HG02938 (cell line): ENCODE results near the gene MAGI1.
"Not testable (repeated sequence)": the region's sequence is repeated elsewhere in the genome, so short reads cannot be mapped to it uniquely, and the experiment has no call there.

Experiments used
- ATAC-seq: cut with Tn5 transposase; IDR thresholded peaks from one replicate; pipeline ENCODE4 v1.9.1; 2021; ENCODE audit warnings: mild to moderate bottlenecking, moderate library complexity; ENCODE audit not compliant: unreplicated experiment

The MAGI1 gene

DNA sequence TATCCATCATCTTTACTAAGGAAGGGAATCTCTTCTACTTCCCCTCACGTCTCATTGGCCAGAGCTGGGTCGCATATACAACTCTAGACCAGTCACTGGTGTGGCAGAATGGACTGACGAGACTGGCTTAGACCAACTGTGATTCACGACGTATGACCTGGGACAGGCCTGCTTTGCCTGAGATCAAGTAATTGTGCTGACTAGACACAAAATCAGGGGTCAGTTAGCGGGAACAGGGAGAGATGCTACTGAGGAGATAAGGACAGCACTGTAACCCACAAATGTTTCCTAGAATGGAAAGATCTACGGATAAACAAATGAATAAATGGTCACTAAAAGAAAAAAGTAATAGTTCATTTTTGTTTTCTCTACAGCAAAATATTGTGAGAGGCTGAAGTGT is 308.3 kb downstream of the MAGI1 start:
- no peak for ATAC-seq

DNA sequence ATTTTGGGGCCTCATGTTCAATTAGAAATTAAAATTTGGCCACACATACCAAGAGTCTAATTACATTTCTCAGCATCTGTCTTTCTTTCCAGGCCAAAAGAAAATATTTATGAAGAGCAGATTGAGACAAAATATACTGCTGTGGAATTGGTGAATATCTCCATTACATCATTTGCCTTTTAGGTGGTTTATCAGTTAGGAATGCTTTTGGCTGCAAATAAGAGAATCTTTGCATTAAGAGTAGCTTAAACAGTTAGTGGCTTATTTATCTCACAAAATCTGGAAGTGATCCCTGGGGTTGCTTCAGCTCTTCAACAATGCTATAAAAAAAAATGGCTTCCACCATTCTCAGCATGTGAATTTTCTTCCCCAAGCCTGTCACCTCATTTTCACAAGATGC is 308.7 kb downstream of the MAGI1 start:
- ATAC-seq = no peak

DNA sequence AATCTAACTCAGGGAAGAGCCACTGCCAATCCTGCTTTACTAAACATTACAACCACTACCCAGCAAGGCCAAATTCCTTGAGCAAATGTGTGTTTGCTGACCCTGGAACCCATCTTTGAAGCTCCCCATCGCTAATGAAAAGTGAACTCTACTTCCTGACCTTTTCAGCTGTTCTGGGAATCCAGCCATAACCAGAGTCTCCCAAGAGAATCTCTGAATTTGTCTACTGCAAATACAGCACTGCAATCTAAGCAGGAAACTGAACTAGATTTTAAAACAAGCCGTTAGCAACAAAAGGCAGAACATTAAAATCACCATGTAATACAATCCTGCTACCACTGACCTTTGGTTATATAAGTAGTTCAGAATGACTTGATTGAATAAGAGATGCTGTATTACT is 309.2 kb downstream of the MAGI1 start:
- no peak for ATAC-seq

DNA sequence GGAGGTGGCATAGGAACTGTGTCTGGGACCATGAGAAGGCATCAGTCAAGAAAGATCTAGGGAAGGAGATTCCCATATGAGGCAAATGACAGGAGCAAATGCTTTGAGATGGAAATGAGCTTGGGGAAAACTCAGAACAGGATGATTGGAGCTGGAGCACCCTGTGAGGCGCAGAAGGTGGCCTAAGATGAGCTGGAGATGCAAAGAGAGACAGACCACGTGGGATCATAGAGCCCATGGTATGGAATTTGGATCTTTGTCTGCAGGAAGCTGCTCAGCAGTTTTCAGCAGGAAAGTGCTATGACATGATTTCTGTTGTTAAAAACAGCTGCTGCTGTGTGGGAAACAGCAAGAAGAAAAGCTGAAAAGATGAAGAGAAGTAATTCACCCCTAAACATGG is 310.6 kb downstream of the MAGI1 start:
- no peak for ATAC-seq

DNA sequence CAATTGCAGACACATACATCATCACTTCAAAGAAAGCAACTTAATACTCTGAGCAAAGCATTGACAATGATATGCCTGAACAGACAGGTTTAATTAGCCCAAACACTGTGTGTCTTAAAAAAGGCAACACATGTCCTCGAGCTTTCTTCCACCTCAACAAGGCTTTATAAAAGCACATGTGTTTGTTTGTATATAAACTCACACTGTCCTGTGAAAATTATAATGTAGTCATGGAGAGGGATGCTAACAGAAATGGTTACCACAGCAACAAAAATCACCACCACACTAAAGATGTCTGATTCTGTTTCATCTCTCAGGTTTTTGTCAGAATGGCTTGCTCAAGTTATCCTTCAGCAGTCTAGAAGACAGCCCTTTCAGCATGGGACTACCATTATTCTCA is 314.7 kb downstream of the MAGI1 start:
- ATAC-seq = no peak

DNA sequence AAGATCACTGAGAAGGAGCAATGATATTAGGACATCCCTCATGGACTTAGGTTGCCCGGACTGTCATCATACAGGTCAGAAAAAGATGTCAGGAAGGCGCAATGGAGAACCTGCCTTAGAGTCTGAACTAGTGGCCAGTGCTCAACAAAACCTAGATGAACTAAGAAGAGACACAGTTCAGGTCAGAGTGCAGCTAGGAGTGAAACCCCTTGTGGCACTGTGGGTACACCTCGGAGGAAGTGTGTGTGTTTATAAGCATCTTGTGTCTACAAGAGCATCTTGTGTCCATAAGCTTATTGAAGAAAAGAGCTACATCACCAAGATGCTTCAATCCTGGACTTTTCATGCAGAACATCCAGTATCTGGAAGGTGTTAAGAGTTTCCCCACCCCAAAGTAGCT is 315.7 kb downstream of the MAGI1 start:
- no peak for ATAC-seq

DNA sequence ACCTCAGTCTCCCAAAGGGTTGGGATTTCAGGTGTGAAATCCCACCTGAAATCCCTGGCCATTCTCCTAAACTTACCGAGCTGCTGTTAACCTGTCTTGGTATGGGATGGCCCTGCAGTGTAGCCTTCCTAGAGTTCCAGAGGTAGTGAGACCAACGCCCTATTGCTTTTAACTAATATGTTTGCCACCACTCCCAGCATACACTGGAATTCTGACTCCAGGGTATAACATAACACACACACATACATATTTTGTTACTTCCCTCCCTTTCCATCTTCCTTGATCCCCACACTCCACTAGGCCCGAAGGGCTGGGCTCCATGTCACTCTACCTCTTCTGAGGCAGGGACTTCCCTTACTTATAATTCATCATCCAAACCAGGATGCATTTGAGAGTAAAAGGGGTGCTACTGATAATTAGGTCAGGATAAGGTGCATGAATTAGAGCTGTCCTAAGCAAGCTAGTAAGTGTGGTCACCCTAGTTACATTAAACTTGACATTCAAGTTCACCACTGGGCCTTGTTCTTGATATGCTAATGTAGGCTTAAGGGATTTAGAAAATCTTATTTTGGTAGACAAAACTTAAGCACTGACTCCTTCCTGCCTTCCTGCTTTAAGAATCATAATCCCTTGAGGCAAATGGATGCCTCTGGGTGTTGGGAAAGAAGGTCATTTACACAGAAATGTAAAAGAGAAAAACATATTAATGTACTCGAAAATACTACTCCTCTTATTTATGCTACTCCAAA is 317.6 kb downstream of the MAGI1 start:
- ATAC-seq = no peak

DNA sequence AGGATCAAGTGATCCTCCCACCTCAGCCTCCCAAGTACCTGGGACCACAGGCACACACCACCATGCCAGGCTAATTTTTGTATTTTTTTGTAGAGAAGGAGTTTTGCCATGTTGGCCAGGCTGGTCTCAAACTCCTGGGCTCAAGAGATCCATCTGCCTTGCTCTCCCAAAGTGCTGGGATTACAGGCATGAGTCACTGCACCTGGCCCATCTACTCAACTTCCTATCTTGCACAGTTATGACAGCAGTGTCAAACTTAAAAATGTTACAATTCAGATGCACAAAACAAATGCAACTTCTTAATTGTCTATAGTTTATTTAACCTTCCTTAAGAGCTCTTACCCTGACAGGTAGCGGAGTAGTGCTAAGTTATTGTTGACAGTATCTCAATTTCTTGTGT is 319.1 kb downstream of the MAGI1 start:
- not testable (repeated sequence) for ATAC-seq

DNA sequence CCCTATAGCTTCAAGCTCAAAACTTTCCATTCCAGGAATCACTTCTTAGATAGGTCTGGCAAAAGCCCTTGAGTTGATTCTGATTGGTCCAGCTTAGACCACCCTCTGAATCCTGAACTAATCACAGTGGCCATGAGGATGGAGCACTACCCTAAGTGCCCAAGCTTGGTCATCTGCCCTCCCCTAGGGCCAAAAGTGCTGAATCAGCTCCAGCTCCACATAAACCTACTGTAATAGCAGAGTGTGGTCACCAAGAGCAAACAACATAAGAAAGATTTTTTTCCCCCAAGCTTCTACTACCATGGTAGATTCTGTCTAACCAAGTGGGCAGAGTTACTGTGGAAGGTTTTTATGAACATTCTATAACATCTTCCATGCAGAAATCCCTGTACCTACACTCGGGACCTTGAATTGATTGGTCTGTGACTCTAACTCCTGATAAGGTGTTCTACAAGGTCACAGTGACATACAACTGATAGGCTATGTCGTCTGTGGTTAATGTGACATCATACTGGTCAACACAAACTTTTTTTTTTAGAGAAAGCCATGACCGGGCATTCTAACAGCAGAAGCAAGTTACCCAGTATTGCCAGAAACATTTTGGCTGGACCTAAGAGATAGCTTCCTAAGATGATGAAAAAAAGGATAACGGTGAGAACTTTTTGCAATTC is 320.9 kb downstream of the MAGI1 start:
- no peak for ATAC-seq

DNA sequence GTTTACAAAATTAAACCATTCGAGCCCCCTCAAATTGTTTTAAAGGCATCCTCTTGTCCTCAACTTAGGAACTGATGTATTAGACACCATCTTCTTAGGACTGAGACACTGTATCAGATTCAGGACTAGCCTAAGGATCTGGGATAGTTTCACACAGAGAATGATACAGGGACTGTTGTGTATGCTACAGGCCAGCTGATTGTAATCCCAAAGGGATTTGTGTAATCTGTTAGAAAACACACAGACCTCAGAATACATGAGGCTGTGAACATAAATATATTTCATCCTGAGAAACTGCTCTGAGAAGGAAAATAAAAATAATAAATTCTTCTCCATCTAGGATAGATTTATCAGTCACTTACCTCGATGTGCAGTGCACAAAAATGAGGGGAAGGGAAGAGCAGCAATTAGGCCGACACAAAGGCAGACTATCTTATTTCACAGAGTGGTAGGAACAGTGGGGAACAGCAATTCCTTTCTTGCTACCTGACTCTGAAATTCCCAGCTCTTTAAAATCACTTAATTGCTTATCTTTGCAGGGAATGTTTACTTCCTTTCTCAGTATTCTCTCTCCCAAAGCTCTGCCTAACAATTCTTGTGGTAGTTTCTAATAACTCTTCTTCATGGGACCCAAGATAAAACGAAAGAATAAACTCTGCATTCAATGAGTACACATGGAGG is 322.5 kb downstream of the MAGI1 start:
- no peak for ATAC-seq

DNA sequence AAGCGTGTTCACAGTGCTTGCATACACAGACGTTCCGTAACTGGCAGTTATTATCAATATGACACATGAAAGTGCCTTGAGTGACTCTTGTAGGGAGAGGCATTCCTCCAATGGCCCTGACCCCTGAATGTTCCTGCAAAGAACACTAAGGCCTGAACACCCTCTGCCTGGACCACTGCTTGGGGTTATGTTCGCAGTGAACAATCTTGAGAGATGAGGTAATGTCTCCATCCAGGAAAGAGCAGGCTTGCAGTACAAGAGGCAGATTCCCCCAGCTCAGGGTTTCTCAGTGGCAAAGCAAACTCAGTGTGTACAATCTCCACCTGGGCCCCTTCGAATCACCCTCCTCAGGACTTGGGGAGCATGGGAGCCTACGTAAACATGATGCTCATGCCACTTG is 324.6 kb downstream of the MAGI1 start:
- ATAC-seq = no peak

DNA sequence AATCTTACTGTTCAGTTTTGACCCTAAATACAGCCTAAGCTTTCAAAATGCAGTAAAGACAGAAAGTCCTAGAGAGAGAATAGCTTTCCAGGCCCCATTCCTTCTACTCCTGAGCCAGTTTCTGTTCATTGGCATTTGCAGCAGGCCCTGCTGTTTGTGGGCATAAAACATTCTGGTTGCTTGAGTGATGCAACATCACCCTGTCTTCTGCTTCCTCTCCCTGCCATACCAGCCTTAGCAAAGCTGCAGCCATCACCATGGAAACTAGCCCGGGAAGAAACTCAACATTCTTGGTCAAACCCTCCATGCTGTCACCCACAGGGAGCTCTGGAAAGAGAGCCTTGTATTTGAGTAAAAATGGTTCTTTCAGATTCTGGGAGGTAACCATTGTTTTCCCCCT is 325.7 kb downstream of the MAGI1 start:
- ATAC-seq = no peak

DNA sequence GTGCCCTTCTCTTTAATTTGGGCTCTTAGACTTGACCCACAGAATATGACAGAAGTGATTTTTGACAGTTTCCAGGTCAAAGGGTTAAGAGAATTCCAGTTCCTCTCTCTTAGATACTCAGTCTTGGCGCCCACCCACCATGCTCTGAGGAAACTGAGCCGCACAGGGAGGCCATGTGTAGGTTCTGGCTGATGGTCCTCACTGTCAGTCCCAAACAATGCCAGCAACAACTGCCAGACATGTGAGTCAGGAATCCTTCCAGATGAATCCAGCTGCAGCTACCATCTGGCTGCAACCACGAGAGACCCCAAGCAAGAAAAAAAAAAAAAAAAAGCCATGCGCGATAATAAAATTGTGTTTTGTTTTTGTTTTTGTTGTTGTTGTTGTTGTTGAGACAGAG is 326.6 kb downstream of the MAGI1 start:
- ATAC-seq = no peak

DNA sequence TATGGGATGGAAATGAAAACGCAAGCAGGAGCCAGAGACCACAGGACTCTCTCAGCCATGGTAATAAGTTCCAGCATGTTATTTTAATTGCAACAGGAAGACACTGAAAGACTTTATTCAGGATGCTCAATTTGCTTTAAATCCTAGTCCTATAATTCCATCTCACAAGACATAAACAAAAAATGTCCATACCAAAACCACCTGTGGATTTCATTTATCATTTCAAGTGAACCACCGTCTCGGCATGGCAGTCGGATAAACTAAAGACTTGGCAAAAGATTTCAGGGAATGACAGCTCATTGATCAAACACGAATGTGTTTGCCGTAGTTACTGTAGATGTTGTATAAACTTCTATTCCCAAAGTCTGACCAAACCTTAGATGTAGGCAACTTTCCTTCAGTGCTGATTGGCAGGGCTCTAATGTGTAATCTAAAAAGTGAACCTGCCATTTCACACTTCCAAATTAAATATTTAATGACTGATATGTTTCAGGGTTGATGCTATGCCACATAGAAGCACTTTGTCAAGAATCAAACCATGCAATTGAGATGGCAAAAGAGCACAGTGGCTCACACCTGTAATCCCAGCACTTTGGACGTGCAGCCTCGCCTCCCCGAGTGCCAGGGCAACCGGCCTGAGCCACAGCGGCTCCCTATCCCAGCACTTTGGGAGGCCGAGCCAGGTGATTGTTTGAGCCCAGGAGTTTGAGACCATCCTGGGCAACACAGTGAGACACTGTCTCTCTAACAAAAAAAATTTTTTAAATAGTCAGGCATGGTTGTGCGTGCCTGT is 331.7 kb downstream of the MAGI1 start:
- ATAC-seq = no peak

DNA sequence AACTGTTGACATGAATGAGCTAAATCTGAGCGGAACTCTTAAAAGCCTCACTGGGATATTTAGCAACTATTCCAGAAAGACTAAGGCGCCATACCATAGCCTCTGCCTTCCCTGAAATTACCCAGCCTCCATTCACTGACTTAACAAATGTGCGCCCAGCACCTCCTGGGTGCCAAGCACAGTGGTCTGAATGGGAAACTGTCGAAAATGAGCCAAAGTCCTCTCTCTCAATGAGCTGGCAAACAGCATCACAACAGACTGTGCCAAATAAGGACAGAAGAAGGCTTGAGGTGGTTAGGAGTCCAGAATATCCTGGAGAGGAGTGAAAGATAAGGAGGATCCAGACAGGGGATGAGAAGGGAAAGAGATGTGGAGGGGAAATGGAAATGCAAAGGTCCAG is 332.4 kb downstream of the MAGI1 start:
- no peak for ATAC-seq

DNA sequence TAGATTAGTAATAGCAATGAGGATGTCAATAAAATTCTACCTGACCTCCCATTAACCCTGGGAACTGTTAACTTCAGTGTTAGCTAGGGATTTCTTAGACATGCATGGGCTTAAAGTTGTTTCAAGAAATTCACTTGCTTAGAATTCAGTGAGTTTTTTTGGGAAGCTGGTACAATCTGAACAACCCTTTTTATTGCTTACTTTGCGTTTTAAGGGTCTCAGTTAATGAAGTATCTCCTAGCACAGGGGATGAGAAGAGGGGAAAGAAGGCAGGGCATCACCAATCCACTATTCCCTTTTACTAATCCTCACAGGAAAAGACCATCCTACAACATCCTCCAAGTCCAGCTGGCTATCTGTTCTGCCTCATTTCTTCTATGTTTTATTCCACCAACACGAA is 334.9 kb downstream of the MAGI1 start:
- no peak for ATAC-seq

DNA sequence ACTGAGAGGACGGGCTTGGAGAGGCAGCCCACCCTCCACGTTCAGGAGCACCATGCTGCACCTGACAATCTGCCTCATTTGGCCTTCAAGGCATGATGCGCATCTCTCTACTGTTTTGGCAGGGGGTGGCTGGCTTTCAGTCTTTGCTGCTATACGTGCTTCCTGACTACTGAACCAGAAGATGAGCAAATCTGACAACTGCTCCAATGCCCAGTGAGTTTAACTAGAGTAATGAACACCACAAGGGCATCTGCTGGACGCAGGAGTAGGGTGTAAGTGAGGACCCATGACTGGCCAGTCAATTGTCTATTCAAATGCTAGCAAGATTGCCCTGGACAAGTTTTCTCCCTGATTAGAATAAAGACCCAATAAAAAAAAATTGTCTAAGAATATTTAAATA is 335.7 kb downstream of the MAGI1 start:
- no peak for ATAC-seq

DNA sequence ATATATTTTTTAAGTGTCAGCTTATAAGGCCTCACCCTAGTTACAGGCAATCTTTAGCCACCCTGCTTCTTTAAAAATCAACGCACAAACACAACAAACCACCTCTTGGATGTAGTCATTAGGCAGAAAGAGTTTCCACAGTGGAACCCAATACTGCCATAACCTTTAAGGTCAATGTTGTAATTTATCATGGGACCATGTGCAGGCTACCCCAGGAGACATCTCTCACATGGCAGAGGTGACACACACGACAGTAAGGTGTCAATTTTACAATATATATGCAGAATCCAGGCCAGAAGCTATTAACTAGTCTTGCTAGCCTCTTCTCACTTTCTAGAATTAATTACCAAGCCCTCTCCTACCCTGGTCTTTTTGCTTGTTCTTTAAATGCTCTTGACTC is 336.5 kb downstream of the MAGI1 start:
- no peak for ATAC-seq

DNA sequence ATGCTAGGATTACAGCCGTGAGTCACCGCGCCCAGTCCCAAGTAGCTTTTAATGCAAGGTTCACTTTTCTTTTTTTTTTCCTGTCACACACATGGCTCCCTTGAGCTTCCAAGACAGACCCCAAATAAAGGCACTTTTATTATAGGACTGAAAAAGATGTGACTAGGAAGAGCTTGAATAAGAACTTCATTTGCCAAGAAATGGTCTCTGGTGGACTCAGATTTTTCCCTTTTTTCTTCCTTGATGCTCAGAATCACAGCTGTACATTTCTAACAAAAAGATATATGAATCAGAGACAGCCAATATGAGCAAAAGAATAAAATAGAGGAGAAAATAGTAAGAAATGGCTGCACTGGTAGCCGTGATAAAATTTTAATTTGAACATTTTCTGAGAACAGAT is 337.2 kb downstream of the MAGI1 start:
- ATAC-seq = no peak

DNA sequence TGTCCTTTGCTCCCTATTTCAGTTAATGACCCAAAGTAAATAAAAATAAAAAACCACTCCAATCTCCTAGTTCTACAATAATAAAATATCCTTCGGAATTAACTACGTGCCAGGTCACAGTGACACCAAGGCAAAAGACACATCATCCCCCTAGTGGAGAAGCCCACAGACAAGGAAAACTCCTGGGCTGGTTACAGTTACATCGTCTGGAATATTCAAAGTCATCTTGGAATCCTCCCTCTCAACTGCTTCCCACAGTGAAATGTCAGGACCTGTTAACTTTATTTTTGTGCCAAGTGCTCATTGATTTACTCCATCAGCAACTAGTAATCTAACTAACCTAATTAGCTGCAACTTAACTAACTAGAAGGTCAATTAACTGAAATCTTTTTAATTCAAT is 349.3 kb downstream of the MAGI1 start:
- no peak for ATAC-seq

DNA sequence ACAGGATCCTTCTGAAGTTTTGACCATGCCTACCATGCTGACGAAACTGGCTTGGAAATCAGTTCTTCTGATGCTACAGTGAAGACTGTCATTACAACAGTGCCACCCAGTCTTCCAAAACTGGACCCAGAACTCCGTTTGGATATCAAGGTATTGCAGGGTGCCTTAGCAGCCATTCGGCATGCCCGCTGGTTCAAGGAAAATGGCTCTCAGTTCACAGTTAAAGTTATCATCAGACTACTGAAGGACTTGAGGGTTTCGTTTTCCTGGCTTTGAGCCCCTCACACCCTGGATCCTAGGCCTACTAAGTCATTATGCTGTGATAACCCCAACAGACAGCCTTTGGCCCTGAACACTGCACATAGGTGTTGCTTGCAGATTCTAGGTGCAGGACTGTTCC is 351.0 kb downstream of the MAGI1 start:
- no peak for ATAC-seq
